ENCODE measurements around the gene DNAJB13. TPM values are rescaled to one million over a fixed set of nuclear protein-coding genes. Genes with fewer than 3 reads are reported as not detected.

Gene DNAJB13
- total RNA-seq, 4 donors from 2014 or later, result 0.42 TPM; not detected in 3

GRCh38 chr11:73975479-73975757 is 24.6 kb downstream of the DNAJB13 start:
- WGBS, 2 donors, result 79 to 89% methylated on average over 6 of the region's 6 CpGs
- no peak for DNase-seq (ENCODE audit: low spot score in 2 of 2)

GRCh38 chr11:73976451-73977151 is 25.8 kb downstream of the DNAJB13 start:
- TF ChIP-seq CTCF (IDR thresholded peaks at IDR 0.05), result no peak
- TF ChIP-seq POLR2A (IDR thresholded peaks at IDR 0.05), result no peak
- DNase-seq (ENCODE audit: low spot score in 2 of 2), result no peak
- WGBS, 2 donors, result 93 to 97% methylated on average over 14 of the region's 14 CpGs
- no peak overlapping the region for H3K4me3 ChIP-seq (ENCODE audit: low read depth, poor library complexity, severe bottlenecking)
- intact Hi-C loops (cut with DNase I; ENCODE audit: low total_unique reads), result no loop called here

More at GRCh38 chr11:73975479-73975757, 24.6 kb downstream of the DNAJB13 start:
- intact Hi-C loops (cut with DNase I; ENCODE audit: low total_unique reads), result no loop called here
- H3K4me3 ChIP-seq (ENCODE audit: low read depth, poor library complexity, severe bottlenecking), result no peak overlapping the region
- TF ChIP-seq CTCF (IDR thresholded peaks at IDR 0.05) (no peak), POLR2A (IDR thresholded peaks at IDR 0.05) (no peak)

GRCh38 chr11:73977856-73978519 is 27.2 kb downstream of the DNAJB13 start:
- TF ChIP-seq POLR2A (IDR thresholded peaks at IDR 0.05) (no peak), CTCF (IDR thresholded peaks at IDR 0.05) (no peak)
- 93 to 97% methylated on average over 18 of the region's 18 CpGs for WGBS, 2 donors
- no peak overlapping the region for H3K4me3 ChIP-seq (ENCODE audit: low read depth, poor library complexity, severe bottlenecking)
- no peak for DNase-seq (ENCODE audit: low spot score in 2 of 2)
- intact Hi-C loops (cut with DNase I; ENCODE audit: low total_unique reads), result no loop called here

- H3K4me3 ChIP-seq (ENCODE audit: low read depth, poor library complexity, severe bottlenecking), result no peak overlapping the region
- intact Hi-C loops (cut with DNase I; ENCODE audit: low total_unique reads), result no loop called here
- no peak for TF ChIP-seq CTCF (IDR thresholded peaks at IDR 0.05)
- no peak for TF ChIP-seq POLR2A (IDR thresholded peaks at IDR 0.05)
- WGBS, 2 donors, result 86% methylated on average over 3 of the region's 3 CpGs
- no peak for DNase-seq (ENCODE audit: low spot score in 2 of 2)
Measured at GRCh38 chr11:73978576-73979086, 27.8 kb downstream of the DNAJB13 start.

GRCh38 chr11:73980001-73980961 is 29.5 kb downstream of the DNAJB13 start:
- no peak for TF ChIP-seq POLR2A (IDR thresholded peaks at IDR 0.05)
- no peak for TF ChIP-seq CTCF (IDR thresholded peaks at IDR 0.05)
- H3K4me3 ChIP-seq (ENCODE audit: low read depth, poor library complexity, severe bottlenecking), result no peak overlapping the region
- DNase-seq (ENCODE audit: low spot score in 2 of 2), result peak in 1 of 2 donors; percentile 56
- intact Hi-C loops (cut with DNase I; ENCODE audit: low total_unique reads), result no loop called here
- whole genome bisulfite sequencing, 2 donors, result 65 to 67% methylated on average over 6 of the region's 6 CpGs

Data from lower leg skin (tissue), 4 donors.